ENCODE data around the gene GRM8.

- TF ChIP-seq, protein P1, sequence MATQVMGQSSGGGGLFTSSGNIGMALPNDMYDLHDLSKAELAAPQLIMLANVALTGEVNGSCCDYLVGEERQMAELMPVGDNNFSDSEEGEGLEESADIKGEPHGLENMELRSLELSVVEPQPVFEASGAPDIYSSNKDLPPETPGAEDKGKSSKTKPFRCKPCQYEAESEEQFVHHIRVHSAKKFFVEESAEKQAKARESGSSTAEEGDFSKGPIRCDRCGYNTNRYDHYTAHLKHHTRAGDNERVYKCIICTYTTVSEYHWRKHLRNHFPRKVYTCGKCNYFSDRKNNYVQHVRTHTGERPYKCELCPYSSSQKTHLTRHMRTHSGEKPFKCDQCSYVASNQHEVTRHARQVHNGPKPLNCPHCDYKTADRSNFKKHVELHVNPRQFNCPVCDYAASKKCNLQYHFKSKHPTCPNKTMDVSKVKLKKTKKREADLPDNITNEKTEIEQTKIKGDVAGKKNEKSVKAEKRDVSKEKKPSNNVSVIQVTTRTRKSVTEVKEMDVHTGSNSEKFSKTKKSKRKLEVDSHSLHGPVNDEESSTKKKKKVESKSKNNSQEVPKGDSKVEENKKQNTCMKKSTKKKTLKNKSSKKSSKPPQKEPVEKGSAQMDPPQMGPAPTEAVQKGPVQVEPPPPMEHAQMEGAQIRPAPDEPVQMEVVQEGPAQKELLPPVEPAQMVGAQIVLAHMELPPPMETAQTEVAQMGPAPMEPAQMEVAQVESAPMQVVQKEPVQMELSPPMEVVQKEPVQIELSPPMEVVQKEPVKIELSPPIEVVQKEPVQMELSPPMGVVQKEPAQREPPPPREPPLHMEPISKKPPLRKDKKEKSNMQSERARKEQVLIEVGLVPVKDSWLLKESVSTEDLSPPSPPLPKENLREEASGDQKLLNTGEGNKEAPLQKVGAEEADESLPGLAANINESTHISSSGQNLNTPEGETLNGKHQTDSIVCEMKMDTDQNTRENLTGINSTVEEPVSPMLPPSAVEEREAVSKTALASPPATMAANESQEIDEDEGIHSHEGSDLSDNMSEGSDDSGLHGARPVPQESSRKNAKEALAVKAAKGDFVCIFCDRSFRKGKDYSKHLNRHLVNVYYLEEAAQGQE (IDR thresholded peaks at IDR 0.05; ENCODE audit: insufficient read depth in 1 of 2, low read depth in 2 of 2, low read length in 1 of 2), result no peak
- TF ChIP-seq POLR2AphosphoS5 (IDR thresholded peaks at IDR 0.05; ENCODE audit: low read depth, low read length) (no peak), SIN3A (IDR thresholded peaks at IDR 0.05; ENCODE audit: borderline replicate concordance, insufficient read depth, low read depth, low read length) (no peak)
- TF ChIP-seq, protein P2, sequence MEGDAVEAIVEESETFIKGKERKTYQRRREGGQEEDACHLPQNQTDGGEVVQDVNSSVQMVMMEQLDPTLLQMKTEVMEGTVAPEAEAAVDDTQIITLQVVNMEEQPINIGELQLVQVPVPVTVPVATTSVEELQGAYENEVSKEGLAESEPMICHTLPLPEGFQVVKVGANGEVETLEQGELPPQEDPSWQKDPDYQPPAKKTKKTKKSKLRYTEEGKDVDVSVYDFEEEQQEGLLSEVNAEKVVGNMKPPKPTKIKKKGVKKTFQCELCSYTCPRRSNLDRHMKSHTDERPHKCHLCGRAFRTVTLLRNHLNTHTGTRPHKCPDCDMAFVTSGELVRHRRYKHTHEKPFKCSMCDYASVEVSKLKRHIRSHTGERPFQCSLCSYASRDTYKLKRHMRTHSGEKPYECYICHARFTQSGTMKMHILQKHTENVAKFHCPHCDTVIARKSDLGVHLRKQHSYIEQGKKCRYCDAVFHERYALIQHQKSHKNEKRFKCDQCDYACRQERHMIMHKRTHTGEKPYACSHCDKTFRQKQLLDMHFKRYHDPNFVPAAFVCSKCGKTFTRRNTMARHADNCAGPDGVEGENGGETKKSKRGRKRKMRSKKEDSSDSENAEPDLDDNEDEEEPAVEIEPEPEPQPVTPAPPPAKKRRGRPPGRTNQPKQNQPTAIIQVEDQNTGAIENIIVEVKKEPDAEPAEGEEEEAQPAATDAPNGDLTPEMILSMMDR (IDR thresholded peaks at IDR 0.05), result no peak
These were observed 550.3 kb downstream of the GRM8 start for GRCh38 chr7:126702242-126703016.
